Chondrocyte (in vitro differentiated cells): ENCODE data around the gene SH2B2. TPM values are rescaled to one million over a fixed set of nuclear protein-coding genes. Genes with fewer than 3 reads are reported as not detected.
A peak's percentile ranks its signal among the peaks of the same experiment; 100 is the strongest.

ENCODE experiments used
- DNase-seq: peaks from one replicate; pipeline ENCODE4 v3.0.0; 2021; ENCODE audit warnings: mixed read lengths, low spot score
- H3K27ac Mint-ChIP-seq: one replicate; pipeline ENCODE4 v1.8.0; 2021; ENCODE audit warnings: mild to moderate bottlenecking, moderate library complexity, mixed read lengths; ENCODE audit not compliant: unreplicated experiment
- H3K27me3 Mint-ChIP-seq: 2 replicates; pipeline ENCODE4 v1.8.0; 2021; ENCODE audit warnings: low read depth, mixed read lengths
- H3K36me3 Mint-ChIP-seq: 2 replicates; pipeline ENCODE4 v1.8.0; 2021; ENCODE audit warnings: low read depth, mixed read lengths
- H3K4me1 Mint-ChIP-seq: 2 replicates; pipeline ENCODE4 v1.8.0; 2021; ENCODE audit warnings: low read depth, mild to moderate bottlenecking, mixed read lengths
- H3K4me3 Mint-ChIP-seq: one replicate; pipeline ENCODE4 v1.8.0; 2021; ENCODE audit warnings: mild to moderate bottlenecking, moderate library complexity, mixed read lengths; ENCODE audit not compliant: unreplicated experiment
- H3K9me3 Mint-ChIP-seq: 2 replicates; pipeline ENCODE4 v1.8.0; 2021; ENCODE audit warnings: low read depth, mixed read lengths
- CTCF ChIP-seq: fragments of 200-600 bp; sonication (generic); IDR thresholded peaks from 2 replicates; pipeline ENCODE4 v1.5.0; 2021; ENCODE audit warnings: antibody characterized with exemption, mild to moderate bottlenecking, moderate library complexity
- total RNA-seq: library from RNA; stranded (reverse); gene quantifications from 3 replicates; pipeline ENCODE4 v1.2.1, GENCODE V29; 2021

SH2B2 gene
- total RNA-seq, 1 donor from 2014 or later, result 4.1 TPM

- no peaks in the 10 kb centered on the region for H3K36me3 Mint-ChIP-seq
- H3K27me3 Mint-ChIP-seq, result peaks cover 5% of the 10 kb centered on the region
- no peaks in the 10 kb centered on the region for H3K9me3 Mint-ChIP-seq
- no peak overlapping the region for H3K27ac Mint-ChIP-seq
- DNase-seq, result no peak
- peak overlapping the region; percentile 16 for H3K4me3 Mint-ChIP-seq
- peaks cover 6% of the 10 kb centered on the region for H3K4me1 Mint-ChIP-seq
- peak; percentile 42 for TF ChIP-seq CTCF
Measured at GRCh38 chr7:102288285-102288930, 1.7 kb downstream of the SH2B2 start.

DNA sequence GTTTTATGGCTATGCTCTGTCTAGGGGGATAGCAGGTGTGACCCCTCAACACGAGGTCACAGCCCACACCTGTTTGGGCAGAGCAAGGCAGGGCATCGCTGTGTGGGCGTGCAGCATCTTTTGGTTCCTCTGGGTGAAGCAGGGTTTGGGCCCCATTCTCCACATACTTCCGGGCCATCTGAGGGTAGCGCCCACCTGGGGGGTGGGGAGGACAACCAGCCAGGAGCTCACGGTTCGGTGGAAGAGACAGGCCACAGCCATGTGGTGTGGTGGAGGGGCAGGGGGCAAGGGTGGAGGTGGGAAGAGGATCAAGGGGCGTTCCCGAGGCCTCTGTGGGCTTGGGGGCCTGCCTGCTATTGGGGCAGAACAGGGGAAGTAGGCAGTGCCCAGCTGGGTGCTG lies 2.4 kb downstream of the SH2B2 start:
- Mint-ChIP-seq H3K27me3 (peaks cover 5% of the 10 kb centered on the region), H3K36me3 (no peaks in the 10 kb centered on the region), H3K4me3 (no peak overlapping the region), H3K4me1 (peaks cover 6% of the 10 kb centered on the region), H3K27ac (no peak overlapping the region), H3K9me3 (no peaks in the 10 kb centered on the region)
- DNase-seq, result no peak
- no peak for TF ChIP-seq CTCF

DNA sequence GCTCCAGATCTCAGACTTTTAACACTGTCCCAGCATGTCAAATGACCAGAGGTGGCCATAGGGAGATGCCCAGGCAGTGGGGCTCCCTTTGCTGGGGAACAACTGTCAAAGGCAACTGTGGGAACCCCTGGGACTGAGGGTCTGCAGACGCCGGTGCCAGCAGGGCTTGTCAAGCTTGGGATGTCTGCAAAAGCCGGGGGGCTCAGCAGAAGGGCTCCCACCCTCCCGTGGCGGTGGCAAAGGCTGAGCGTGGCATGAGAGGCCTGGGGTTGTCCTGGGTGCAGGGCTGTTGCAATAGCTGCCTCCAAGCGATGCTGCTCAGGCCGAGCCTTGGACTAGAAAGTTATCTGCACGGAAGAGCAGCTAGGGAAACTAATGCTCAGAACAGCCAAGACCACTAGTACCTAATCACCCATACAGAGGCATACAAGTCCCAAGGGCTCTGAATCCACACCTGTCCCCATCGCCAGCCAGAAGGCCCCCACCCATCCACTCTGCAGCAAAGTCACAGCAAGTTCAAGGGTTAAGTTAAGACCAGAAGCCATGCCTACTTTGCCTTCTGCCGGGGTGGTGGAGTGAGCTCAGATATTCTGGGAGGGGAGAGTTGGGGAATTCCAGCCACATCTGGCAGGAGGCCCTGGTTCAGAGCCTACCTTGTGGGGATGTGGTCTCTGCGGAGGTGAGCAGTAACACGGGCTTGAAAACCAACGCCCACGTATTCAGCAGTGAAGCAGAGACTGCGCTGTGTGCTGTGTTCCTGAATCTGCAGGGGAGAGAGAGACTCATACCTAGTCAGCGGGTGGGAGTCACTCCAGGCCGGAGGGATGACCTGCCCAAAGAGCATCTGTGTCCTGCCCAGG lies 4.6 kb downstream of the SH2B2 start:
- no peaks in the 10 kb centered on the region for H3K9me3 Mint-ChIP-seq
- no peaks in the 10 kb centered on the region for H3K36me3 Mint-ChIP-seq
- no peak overlapping the region for H3K27ac Mint-ChIP-seq
- TF ChIP-seq CTCF, result no peak
- no peak for DNase-seq
- peaks cover 6% of the 10 kb centered on the region for H3K4me1 Mint-ChIP-seq
- H3K27me3 Mint-ChIP-seq, result peaks cover 5% of the 10 kb centered on the region
- H3K4me3 Mint-ChIP-seq, result no peak overlapping the region

DNA sequence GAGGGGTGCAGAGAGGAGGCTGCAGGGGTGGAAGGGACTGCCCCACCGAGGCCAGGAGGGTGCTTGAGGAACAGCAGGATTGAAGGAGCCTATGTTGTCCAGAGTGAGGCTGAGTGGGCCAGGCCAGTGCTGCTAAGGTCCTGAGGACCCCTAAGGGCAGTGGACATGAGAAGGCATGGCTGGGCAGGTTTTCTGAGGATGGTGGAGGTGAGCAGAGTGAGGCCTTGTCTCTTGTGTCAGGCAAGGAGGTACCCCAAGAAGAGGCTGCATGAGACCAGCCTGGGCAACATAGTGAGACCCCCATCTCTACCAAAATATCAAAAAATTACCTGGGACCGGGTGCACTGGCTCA lies 5.2 kb downstream of the SH2B2 start:
- no peak for DNase-seq
- no peak for TF ChIP-seq CTCF
- Mint-ChIP-seq H3K4me3 (no peak overlapping the region), H3K9me3 (no peaks in the 10 kb centered on the region), H3K27ac (no peak overlapping the region), H3K36me3 (no peaks in the 10 kb centered on the region), H3K4me1 (peaks cover 6% of the 10 kb centered on the region), H3K27me3 (peaks cover 5% of the 10 kb centered on the region)

DNA sequence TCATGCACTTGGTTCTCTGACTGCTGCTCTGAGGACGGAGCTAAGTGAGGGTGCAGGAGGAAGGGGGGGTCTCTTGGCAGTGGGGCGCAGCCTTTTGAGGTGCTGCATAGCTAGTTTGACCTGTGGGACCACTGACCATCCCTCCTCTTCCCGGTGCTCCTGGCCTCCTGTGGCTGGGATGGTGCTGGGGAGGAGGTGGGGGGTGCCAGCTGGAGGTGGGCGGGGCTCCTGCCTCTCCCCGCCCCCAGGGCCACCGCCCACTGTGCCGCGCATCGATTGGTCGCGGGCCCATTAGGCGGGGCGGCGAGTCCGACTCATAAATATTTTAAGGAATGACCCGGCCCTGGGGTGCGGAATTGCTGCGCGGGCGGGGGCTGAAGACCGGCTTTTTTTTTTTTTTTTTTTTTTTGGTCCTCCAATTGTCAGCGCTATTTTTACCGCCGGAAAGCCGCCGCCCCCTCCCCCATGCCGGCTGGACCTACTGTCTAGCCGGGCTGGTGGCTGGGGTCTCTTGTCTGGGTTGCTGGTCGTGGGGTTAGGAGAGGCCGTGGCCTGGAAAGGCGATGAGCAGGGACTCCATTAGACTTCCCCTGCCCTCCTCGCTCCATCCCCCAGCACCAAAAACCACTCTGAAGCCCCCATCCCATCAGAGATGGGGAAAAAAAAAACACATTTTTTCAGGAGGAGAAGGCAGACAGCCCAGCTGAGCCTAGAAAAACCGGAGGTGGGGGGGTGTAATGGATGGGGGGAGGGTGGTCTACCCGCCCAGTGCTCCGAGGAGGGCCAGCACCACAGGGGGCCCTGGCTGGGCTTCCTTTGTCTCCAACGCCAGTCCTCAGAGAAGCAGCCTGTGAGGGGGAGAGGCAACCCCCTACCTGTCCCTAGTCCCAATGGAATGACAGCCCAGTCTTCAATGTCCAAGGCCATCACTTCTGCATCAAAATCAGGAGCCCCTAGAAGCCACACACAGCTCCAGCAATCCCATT lies 6.4 kb downstream of the SH2B2 start:
- no peaks in the 10 kb centered on the region for H3K36me3 Mint-ChIP-seq
- TF ChIP-seq CTCF, result no peak
- no peak overlapping the region for H3K4me3 Mint-ChIP-seq

More for the DNA sequence above, 6.4 kb downstream of the SH2B2 start:
- Mint-ChIP-seq H3K4me1 (peaks cover 5% of the 10 kb centered on the region), H3K9me3 (no peaks in the 10 kb centered on the region), H3K27me3 (peaks cover 7% of the 10 kb centered on the region), H3K27ac (no peak overlapping the region)
- no peak for DNase-seq
